ENCODE data around the gene RBMS2.
A peak's percentile ranks its signal among the peaks of the same experiment; 100 is the strongest.

Gene RBMS2

DNA sequence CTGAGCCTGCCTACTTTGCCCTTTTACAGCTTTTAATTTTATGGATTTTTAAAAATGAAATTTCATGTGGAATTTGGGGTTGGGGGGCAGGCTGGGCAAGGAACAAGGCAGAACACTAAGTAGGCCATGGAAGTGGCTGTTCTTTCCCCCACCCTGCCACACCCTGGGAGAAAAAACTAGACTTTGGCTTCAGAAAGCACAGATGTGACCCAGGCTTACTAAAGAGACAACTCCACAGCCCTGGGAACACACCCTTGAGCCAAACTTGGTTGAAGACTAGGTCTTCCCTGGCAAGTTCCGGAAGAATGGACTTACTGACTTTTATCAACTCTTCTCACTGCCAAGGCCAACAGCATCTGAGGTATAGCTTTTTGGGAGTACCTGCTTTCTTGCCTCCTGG, 68.2 kb downstream of the RBMS2 start:
- DNase-seq, result no peak

- no peak for DNase-seq
Observed at GRCh38 chr12:56590237-56590830, 68.7 kb downstream of the RBMS2 start.

DNA sequence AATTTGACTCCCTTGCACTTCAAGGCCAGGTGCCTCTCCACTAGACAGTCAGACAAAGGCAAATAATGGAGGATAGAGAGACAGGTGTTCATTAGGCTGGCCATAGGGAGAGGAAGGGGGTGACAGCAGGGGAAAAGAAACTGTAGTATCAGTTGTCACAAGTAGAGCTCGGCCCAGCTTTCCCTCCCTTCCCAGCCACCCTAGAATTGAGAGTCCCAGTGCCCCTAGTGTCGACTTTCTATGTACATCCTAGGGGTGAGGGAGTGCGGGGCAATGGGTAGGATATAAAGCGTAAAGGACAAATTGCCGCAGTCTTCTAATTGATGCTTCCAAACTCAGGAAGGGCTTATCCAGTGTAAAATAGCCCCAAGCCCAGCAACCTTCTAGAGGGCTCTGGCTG, 69.5 kb downstream of the RBMS2 start:
- DNase-seq, result peak; percentile 14

GRCh38 chr12:56591961-56592360, 70.3 kb downstream of the RBMS2 start:
- DNase-seq, result no peak

- peak; percentile 43 for DNase-seq
Observed at GRCh38 chr12:56593909-56594621, 72.4 kb downstream of the RBMS2 start.

GRCh38 chr12:56596815-56597214, 75.2 kb downstream of the RBMS2 start:
- no peak for DNase-seq

DNA sequence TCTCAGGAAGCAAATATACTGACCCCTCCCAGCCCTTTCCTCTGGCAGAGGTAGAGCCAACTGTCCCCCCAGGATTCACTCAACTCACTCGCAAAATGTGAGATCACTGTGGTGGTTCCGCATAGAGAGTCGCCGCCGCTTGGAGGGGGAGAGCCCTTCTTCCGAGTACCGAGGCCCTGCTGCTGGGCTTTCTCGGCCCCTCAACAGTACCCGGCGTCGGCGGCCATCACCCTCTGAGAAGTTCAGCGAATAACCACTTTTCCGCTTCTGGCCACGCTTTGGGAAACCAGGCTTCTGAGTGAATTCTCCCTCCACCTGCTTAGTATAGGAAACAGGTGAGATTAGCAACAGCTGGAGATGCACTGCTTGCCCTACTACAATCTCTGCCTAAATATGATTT, 77.4 kb downstream of the RBMS2 start:
- DNase-seq, result no peak

DNA sequence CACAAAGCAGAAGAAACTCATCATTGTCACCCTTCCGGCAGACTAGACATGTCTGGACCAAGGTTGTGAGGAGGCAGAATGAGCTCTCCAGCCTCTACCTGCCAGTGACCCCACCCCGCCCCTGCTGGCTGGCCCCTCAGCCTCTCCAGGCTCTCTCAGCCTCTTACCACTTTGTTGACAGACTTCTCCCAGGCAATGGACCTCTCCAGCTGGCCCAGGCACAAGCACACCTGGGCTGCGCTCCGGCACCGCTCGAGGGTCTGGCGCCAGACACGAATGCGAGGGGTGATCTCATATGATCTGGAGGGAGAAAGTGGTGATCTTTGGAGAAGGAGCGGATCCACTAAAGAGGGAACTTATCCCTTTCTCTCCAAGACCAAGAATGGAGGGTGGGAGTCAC, 78.2 kb downstream of the RBMS2 start:
- no peak for DNase-seq

GRCh38 chr12:56600753-56601152, 79.1 kb downstream of the RBMS2 start:
- no peak for DNase-seq

DNA sequence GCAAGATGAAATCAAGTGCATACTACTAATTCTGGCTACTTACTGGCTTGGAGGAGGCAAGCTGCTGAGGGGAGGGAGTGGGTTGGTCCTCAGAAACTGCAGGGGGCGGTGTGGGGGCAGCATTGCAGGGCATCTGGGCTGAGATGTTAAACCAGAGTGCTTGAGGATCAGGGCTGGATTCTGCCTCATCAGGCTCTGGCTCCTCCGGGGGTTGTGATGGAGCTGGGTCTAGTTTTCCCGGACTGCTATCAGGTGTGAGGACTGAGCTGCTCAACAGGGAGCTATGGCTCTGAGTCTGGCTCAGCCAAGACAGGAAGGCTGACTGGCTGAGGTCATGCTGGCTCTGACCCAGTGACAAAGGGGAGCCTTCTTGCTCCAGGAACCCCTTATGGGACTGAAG, 79.9 kb downstream of the RBMS2 start:
- DNase-seq, result no peak

- DNase-seq, result no peak
Observed at GRCh38 chr12:56602239-56602638, 80.6 kb downstream of the RBMS2 start.

DNA sequence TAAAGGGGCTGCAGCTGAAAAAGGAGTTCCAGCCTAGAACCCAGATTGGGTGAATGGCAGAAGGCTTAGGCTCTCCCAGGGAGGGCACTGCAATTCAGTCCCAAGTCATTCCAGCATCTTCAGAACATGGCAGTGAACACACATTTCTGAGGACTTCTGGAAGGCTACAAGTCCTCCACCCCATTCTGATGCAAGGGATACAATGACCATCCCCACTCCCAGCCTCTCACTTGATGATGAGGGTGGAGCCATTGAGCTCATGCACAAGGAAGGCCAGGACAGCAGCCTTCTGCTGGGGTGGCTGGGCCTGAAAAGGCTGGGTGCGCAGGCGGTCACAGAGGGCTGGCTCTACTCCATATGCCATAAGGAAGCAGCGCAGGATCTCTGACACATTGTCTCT, 82.7 kb downstream of the RBMS2 start:
- no peak for DNase-seq

DNA sequence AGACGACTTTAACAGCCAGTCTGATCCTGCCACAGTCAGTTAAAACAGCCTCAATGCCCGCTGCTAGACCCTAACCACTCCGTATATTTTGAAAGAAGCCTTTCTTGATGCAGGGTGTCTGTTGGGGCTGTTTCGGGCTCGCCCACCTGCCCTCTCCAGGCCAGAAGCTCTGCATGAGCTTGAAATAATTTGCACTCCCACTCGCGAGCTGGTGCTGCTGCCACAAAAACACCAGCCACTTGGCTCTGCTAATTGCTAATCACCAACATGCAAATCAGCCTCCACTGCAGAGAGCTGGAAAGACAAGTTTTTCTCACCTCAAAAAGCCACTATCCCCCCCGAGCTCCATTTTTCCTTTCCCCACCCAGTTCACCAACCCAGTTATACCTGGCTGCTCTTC, 93.0 kb downstream of the RBMS2 start:
- DNase-seq, result no peak

DNA sequence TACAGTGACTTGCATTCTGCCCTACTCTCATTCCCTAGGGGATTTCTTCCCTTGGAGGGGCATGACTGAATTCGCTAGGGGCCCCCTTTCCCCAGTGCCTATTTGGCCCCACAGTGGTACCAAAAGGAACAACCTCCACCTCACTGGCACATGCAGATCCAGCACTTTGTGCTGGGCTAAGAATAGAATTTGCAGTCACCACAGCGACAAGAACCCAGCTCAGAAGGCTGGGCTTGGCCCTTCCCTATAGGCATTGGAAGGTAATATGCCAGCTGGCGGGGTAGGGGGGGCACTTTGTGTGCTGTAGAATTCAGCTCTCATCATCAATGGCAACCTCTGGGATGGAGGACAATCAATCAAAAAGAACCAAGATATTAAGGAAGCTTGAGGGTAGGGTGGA, 94.6 kb downstream of the RBMS2 start:
- no peak for DNase-seq

DNA sequence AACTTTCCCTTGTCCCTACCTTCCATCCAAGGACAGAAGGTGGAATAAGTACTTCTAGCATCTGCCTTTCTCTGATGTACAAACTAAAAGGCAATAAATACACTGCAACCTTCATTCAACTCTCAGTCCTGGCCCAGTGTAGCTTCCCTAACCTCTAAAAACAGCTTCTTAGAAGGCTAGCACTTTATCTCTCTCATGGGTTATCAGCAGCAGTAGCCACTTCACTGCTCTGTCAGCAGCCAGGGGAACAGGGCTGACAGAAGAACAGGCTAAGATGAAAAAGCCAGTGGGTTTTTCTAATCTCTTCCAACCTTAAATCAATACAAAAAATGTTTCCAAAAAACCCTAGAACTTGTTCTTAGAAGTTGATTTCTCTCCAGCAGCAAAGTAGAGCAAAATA, 95.3 kb downstream of the RBMS2 start:
- no peak for DNase-seq

GRCh38 chr12:56622535-56622934, 100.9 kb downstream of the RBMS2 start:
- DNase-seq, result no peak

DNA sequence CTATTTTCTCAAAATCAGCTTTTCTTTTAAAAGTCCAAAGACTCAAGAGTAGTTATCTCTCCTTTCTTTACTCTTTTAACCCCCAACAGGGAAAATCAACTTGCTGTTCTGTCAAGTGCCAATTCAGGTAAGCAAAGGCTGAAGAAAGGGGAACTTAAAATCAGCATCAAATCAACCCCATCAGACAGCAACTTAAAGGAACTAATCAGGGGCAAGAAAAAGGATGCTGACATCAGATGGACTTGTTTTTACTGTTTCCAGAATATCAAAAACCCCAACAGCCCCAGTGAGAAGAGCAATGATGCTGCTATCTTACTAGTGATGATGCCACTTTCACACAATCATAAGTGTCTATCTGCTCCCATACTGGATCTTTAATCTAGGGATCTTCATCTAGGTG, 105.1 kb downstream of the RBMS2 start:
- DNase-seq, result no peak

DNA sequence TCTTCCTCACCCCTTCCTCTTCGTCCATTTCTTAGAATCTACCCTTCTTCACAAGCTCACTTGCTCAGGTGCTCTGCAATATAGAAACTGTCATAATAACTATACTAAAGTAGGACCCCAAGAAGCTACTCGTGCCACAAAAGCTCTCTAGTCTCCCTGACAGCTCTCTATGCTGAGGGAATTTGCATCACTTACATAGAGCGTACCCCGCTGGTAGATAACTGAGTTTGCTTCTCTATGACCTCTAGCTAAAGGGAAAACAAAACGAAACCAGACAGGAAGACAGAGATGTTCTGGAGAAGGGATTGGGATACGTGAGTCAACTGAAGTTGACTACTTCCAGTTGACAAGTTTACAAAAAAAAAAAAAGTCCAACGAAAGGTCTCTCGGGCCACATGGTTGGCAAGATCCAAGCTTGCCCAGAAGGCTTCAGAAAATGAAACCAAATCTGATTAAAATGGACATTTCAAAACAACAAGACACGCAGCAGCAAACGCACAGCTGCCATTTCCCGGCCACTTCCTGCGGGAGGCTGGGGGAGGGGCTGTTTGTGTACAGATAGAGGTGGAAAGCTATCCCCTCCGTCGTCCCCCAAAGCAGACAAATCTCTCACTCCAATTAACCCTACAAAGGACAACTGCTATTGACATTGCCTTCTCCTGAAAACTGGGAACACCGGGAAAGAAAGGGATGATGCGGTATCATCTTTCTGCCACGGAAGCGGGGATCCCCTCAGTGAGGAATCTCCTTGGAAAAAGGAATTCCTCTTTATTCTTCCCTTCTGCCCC, 107.2 kb downstream of the RBMS2 start:
- DNase-seq, result peak; percentile 4

GRCh38 chr12:56629459-56630179, 108.0 kb downstream of the RBMS2 start:
- DNase-seq, result no peak

DNA sequence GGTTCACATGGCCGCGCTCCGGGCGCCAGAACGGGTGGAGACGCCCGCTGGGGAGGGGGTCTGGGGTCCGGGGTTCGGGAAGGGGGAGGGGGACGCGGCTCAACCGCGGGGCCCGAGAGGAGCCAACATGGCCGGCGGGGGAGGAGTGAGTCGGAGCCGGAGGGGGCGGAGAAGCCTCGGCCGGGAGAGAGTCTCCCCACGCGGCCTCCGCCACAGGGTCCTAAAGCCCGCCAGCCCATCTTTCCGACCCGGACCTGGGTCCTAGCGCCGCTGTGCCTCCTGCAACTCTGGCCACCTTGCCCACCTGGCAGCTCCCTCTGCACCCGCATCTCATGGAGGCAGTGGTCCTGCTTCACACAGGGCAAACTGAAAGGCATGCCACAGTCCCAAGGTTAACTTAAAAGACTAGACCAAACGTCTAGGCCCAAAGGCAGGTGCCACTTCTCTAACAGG, 108.6 kb downstream of the RBMS2 start, which contains the start of gene BAZ2A:
Gene BAZ2A, minus strand, starts transcription at position 147 of the 453 bp plus-strand sequence. CDS start 12,796 bp downstream, outside the sequence.
- peak; percentile 85 for DNase-seq

- peak; percentile 65 for DNase-seq
Observed at GRCh38 chr12:56631790-56632700, 110.4 kb downstream of the RBMS2 start.

All from NCI-H748 treated with DMSO at 0.1 percent for 48 hours (cell line).